Skeletal muscle satellite cell (primary cell): ENCODE data around the gene DTNB.
"Not testable (repeated sequence)": the region's sequence is repeated elsewhere in the genome, so short reads cannot be mapped to it uniquely, and the experiment has no call there.

Experiments used
- H3K27me3 ChIP-seq: 2 replicates; pipeline ENCODE4 v1.7.0; 2013; ENCODE audit warnings: low read length; ENCODE audit not compliant: control insufficient read depth, insufficient read depth
- H3K36me3 ChIP-seq: 2 replicates; pipeline ENCODE4 v1.7.0; 2013; ENCODE audit warnings: mild to moderate bottlenecking, control low read depth, low read length; ENCODE audit not compliant: insufficient read depth
- H3K4me1 ChIP-seq: 2 replicates; pipeline ENCODE4 v1.7.0; 2013; ENCODE audit warnings: low read length; ENCODE audit not compliant: control insufficient read depth, insufficient read depth
- H3K4me2 ChIP-seq: 2 replicates; pipeline ENCODE4 v1.7.0; 2013; ENCODE audit warnings: mild to moderate bottlenecking, low read length
- H3K4me3 ChIP-seq: 2 replicates; pipeline ENCODE4 v1.7.0; 2013; ENCODE audit warnings: low read length
- H3K9ac ChIP-seq: 2 replicates; pipeline ENCODE4 v1.7.0; 2013; ENCODE audit warnings: mild to moderate bottlenecking, low read depth, low read length, moderate library complexity
- H3K9me3 ChIP-seq: replicated peaks from 2 replicates; pipeline ENCODE4 v1.7.0; 2013; ENCODE audit warnings: mild to moderate bottlenecking, control low read depth, low read length

DTNB gene

DNA sequence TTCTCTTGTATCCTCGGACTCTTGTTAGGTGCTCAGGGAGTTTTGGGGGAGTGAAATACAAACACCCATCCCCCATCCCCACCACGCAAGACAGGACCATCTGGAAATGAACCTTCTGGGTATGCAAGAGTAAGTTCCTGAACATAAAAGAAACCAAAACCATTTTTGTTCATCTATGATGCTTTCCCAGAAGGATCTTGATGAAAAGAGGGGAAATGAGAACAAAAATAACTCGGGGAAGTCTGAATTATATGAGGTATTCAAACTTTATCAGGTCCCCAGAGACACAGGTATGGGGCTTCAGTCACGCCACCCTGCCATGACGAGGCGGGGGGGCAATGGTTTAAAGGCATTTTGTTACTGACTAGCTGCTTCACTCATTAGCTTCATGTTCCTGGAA lies 263.0 kb downstream of the DTNB start:
- Histone ChIP-seq H3K36me3 (no peaks in the 10 kb centered on the region), H3K9me3 (no peaks in the 10 kb centered on the region), H3K9ac (no peak overlapping the region), H3K4me3 (no peak overlapping the region), H3K4me1 (no peaks in the 10 kb centered on the region), H3K27me3 (no peaks in the 10 kb centered on the region), H3K4me2 (no peak overlapping the region)

DNA sequence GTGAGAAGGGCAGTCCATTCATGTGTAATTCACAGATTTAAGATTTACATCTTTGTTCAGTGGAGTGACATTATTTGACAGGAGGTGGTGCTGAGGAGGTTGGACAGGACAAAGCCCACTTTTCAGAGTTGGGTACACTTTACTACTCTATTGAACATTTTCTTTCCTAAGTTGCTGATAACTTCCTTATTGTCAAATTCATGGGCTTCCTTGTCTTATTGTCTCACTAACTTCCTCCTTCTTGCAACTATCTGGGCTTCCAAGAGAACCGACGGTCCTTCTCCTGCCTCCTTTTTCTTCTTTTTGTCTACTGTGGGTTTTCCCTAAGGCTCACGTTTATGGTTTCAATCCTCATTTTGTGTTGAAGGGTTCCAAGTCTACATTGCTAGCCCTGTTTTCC lies 263.9 kb downstream of the DTNB start:
- Histone ChIP-seq H3K27me3 (no peaks in the 10 kb centered on the region), H3K4me1 (no peaks in the 10 kb centered on the region)

GRCh38 chr2:25409044-25409443 lies 264.3 kb downstream of the DTNB start:
- H3K36me3 ChIP-seq, result no peaks in the 10 kb centered on the region
- no peak overlapping the region for H3K9ac ChIP-seq
- no peaks in the 10 kb centered on the region for H3K9me3 ChIP-seq
- no peaks in the 10 kb centered on the region for H3K4me1 ChIP-seq
- H3K27me3 ChIP-seq, result no peaks in the 10 kb centered on the region
- no peak overlapping the region for H3K4me2 ChIP-seq
- no peak overlapping the region for H3K4me3 ChIP-seq

More for the DNA sequence above, 263.9 kb downstream of the DTNB start:
- Histone ChIP-seq H3K4me3 (no peak overlapping the region), H3K36me3 (no peaks in the 10 kb centered on the region), H3K4me2 (no peak overlapping the region), H3K9me3 (no peaks in the 10 kb centered on the region), H3K9ac (no peak overlapping the region)

GRCh38 chr2:25405611-25406295 lies 267.6 kb downstream of the DTNB start:
- no peaks in the 10 kb centered on the region for H3K4me1 ChIP-seq

DNA sequence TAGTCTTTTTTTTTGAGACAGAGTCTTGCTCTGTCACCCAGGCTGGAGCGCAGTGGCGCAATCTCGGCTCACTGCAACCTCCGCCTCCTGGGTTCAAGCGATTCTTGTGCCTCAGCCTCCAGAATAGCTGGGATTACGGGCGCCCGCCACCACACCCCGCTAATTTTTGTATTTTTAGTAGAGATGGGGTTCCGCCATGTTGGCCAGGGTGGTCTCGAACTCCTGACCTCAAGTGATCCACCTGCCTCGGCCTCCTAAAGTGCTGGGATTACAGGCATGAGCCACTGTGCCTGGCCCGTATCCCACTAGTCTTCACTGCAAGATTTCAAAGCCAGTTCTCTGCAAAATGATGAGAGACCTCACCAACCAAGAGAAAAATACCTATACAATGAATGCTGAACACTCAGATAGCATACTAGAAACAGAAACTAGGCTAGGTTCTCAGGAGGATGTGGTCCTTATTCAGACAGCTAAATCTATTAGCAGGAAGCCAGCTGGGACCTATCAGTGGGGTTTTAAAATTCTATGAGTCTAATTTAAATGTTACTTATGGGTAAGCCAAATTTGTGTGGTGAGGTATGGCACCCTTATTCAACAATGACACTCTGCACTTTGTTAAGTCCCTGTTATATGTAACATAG lies 270.1 kb downstream of the DTNB start:
- not testable (repeated sequence) for H3K9ac ChIP-seq, H3K27me3 ChIP-seq, H3K4me3 ChIP-seq, H3K9me3 ChIP-seq, H3K4me2 ChIP-seq, H3K36me3 ChIP-seq, H3K4me1 ChIP-seq

More at GRCh38 chr2:25405611-25406295, 267.6 kb downstream of the DTNB start:
- Histone ChIP-seq H3K4me2 (no peak overlapping the region), H3K9ac (no peak overlapping the region), H3K9me3 (no peaks in the 10 kb centered on the region), H3K27me3 (no peaks in the 10 kb centered on the region), H3K36me3 (no peaks in the 10 kb centered on the region), H3K4me3 (no peak overlapping the region)

DNA sequence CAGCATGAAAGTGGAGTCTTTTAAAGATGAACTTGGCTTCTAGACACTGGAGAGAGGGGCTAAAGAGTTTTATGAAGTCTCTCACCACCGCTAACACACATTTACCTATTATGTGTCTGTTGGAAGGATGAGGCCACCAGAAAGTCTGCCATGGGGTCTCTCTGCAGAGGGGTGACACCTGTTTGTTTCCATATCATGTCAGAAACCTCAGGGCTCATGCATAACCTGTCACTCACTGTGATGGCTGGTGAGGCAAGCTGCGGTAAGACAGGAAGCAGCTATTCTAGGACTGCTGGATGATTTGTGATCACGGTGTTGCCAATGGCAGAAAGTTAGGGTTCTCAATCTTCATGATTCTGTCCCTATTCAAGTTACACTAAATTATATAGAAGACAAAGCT lies 270.9 kb downstream of the DTNB start:
- Histone ChIP-seq H3K27me3 (no peaks in the 10 kb centered on the region), H3K4me1 (peaks cover 8% of the 10 kb centered on the region)

GRCh38 chr2:25401307-25402026 lies 271.9 kb downstream of the DTNB start:
- Histone ChIP-seq H3K36me3 (no peaks in the 10 kb centered on the region), H3K9me3 (no peaks in the 10 kb centered on the region), H3K4me2 (no peak overlapping the region), H3K4me3 (no peak overlapping the region), H3K9ac (no peak overlapping the region), H3K4me1 (peaks cover 8% of the 10 kb centered on the region), H3K27me3 (no peaks in the 10 kb centered on the region)

More for the DNA sequence above, 270.9 kb downstream of the DTNB start:
- Histone ChIP-seq H3K4me2 (no peak overlapping the region), H3K9me3 (no peaks in the 10 kb centered on the region), H3K9ac (no peak overlapping the region), H3K36me3 (no peaks in the 10 kb centered on the region), H3K4me3 (no peak overlapping the region)

DNA sequence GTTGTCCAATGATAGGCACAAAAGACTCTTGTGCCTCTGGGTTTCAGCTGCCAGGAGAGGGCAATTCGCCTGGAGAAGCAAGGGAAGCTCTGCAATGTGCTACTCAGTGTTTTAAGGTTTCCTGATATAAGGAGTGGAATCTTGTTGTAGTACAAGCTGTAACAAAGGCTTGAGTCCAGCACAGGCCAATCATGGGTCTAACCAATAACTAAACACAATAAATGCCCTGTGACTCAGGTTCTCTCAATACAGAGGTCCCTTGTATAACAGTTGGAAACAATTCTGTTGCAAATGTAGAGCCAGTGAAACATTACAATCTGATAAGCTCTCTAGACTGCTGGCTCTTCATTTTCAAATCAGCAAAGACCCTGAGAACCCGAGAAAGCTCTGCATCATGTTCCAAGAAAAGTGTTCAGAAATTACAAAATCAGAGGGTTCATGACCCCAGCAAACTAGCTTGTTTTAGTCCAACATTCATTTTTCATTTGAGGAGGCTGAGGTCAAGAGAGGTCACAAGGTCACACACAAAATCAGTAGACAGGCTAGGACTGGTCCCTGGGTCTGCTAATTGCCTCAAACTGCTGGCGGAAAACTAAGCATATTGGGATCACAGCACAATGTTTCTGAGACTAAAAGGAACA lies 272.7 kb downstream of the DTNB start:
- Histone ChIP-seq H3K9me3 (no peaks in the 10 kb centered on the region), H3K4me2 (no peak overlapping the region), H3K4me1 (peaks cover 8% of the 10 kb centered on the region), H3K27me3 (no peaks in the 10 kb centered on the region), H3K4me3 (no peak overlapping the region), H3K36me3 (no peaks in the 10 kb centered on the region), H3K9ac (no peak overlapping the region)

DNA sequence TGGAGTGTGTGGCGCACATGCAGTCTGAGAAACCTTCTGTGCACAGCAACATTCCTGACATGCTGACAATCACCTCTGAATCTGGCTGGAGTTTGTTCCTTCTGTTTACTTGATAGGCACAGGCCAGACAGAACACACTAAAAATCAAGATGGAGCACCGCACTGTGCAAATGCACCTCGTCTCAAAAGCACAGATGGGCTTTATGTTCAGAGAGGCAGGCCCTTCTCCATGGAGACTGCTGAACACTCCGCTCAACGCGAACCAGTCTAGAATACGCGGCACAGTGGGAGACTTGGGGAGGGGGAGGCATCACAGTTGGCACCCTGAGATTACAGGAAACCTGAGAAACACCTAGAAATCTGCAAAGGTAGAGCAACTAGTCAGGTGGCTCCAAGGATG lies 273.2 kb downstream of the DTNB start:
- Histone ChIP-seq H3K36me3 (no peaks in the 10 kb centered on the region), H3K4me3 (no peak overlapping the region), H3K27me3 (no peaks in the 10 kb centered on the region), H3K9me3 (no peaks in the 10 kb centered on the region), H3K4me2 (no peak overlapping the region), H3K9ac (no peak overlapping the region), H3K4me1 (peaks cover 8% of the 10 kb centered on the region)

DNA sequence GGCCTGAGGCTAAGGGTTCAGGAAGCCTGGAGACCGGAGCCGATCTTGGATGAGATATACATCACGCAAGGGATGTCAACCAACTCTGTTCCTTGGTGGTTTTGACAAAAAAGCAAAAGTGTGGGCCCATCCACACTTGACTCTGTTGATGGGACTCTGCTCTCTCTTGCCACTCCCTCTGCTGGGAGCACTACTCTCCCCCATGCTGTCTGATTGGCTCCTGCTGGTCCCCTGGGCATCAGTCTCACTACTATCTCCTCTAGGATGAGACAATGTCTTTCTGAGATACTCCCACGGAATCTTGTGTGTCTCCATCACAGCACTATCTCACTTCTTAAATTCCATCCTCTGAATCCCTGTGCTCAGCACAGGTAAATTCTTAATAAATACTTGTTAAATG lies 274.8 kb downstream of the DTNB start:
- H3K4me3 ChIP-seq, result no peak overlapping the region
- H3K4me1 ChIP-seq, result peaks cover 8% of the 10 kb centered on the region
- no peak overlapping the region for H3K4me2 ChIP-seq
- no peaks in the 10 kb centered on the region for H3K36me3 ChIP-seq
- H3K9ac ChIP-seq, result no peak overlapping the region
- H3K27me3 ChIP-seq, result no peaks in the 10 kb centered on the region
- no peaks in the 10 kb centered on the region for H3K9me3 ChIP-seq

DNA sequence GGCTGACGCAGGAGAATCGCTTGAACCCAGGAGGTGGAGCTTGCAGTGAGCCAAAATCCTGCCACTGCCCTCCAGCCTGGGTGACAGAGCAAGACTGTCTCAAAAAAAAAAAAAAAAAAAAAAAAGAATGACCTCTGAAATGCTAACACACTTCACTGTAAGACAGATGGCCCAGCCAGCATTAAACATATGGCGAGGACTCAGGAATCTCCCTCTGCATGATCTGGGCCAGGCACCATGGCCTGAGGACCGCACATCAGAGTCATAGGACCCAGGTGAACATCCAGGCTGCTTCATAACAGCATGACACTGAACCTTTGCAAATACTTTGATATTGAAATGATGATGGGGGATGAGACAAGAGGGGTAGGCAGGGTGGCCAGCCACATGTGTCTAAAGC lies 275.6 kb downstream of the DTNB start:
- no peak overlapping the region for H3K4me2 ChIP-seq
- no peaks in the 10 kb centered on the region for H3K9me3 ChIP-seq
- no peak overlapping the region for H3K4me3 ChIP-seq
- H3K9ac ChIP-seq, result no peak overlapping the region
- no peaks in the 10 kb centered on the region for H3K36me3 ChIP-seq
- H3K27me3 ChIP-seq, result no peaks in the 10 kb centered on the region
- H3K4me1 ChIP-seq, result peaks cover 8% of the 10 kb centered on the region
